H1 (cell line): ENCODE results near the gene HAVCR2. TPM values are rescaled to one million over a fixed set of nuclear protein-coding genes. Genes with fewer than 3 reads are reported as not detected.

Source experiments
- CHD1 ChIP-seq: IDR thresholded peaks from 2 replicates; pipeline ENCODE4 v1.6.1; 2012; ENCODE audit warnings: low read depth, low read length, improper control_type of control experiment
- CHD7 ChIP-seq: fragments of 300-600 bp; sonication (generic); IDR thresholded peaks from 2 replicates; pipeline ENCODE4 v1.7.1; 2012; ENCODE audit warnings: low read length, moderate library complexity, mild to moderate bottlenecking, inconsistent platforms; ENCODE audit not compliant: insufficient replicate concordance
- CREB1 ChIP-seq: IDR thresholded peaks from 2 replicates; pipeline ENCODE4 v1.6.1; 2012; ENCODE audit warnings: inconsistent platforms
- GABPA ChIP-seq: IDR thresholded peaks from 2 replicates; pipeline ENCODE4 v1.6.1; 2011; ENCODE audit warnings: mild to moderate bottlenecking, low read length, moderate library complexity, borderline replicate concordance; ENCODE audit not compliant: insufficient read depth
- HDAC2 ChIP-seq, 2 experiments: fragments of 300-600 bp in 1 of 2; sonication (generic) in 1 of 2; IDR thresholded peaks; 2 replicates each; pipeline ENCODE4 v1.6.1; 2011 to 2012; ENCODE audit warnings: low read depth in 2 of 2, low read length in 2 of 2, mild to moderate bottlenecking in 2 of 2, moderate library complexity in 2 of 2, borderline replicate concordance in 1 of 2, inconsistent platforms in 1 of 2
- KDM5A ChIP-seq: fragments of 200-600 bp; IDR thresholded peaks from 2 replicates; pipeline ENCODE4 v1.7.1; 2012; ENCODE audit warnings: mild to moderate bottlenecking, low read length, inconsistent platforms, mixed read lengths
- MAFK ChIP-seq: IDR thresholded peaks from 2 replicates; pipeline ENCODE4 v1.6.1; 2012; ENCODE audit warnings: low read depth, mild to moderate bottlenecking, improper control_type of control experiment, low read length
- POLR2A ChIP-seq, 2 experiments: IDR thresholded peaks; 1 replicate in 1 of 2; 2 replicates in 1 of 2; pipeline ENCODE4 v1.6.1; 2011; ENCODE audit warnings: low read depth in 2 of 2, low read length in 2 of 2, mild to moderate bottlenecking in 2 of 2; ENCODE audit errors: control extremely low read depth in 1 of 2
- POLR2AphosphoS5 ChIP-seq: IDR thresholded peaks from 2 replicates; pipeline ENCODE4 v1.6.1; 2011; ENCODE audit warnings: low read depth, low read length
- SIRT6 ChIP-seq: IDR thresholded peaks from one replicate; pipeline ENCODE4 v1.7.1; 2012; ENCODE audit warnings: low read length, inconsistent platforms
- SUZ12 ChIP-seq: fragments of 200-600 bp; sonication (generic); IDR thresholded peaks from 2 replicates; pipeline ENCODE4 v1.6.1; 2012; ENCODE audit warnings: mild to moderate bottlenecking, inconsistent platforms, low read length, moderate library complexity, mixed read lengths
- polyA plus RNA-seq, 7 experiments: library from polyadenylated mRNA; depleted of rRNA in 3 of 7; stranded (reverse) in 5 of 7; unstranded in 2 of 7; fragments of >200 nt in 5 of 7; fragments of 200-250 nt in 2 of 7; gene quantifications; 1 replicate in 5 of 7; 2 replicates in 1 of 7; 4 replicates in 1 of 7; pipeline versions ENCODE4 v1.2.1 to v1.2.3, GENCODE V29; 2011 to 2013; ENCODE audit warnings: missing spikeins in 2 of 7, mixed read lengths in 2 of 7
- total RNA-seq: library from RNA; stranded (reverse); fragmentation: NEBNext Ultra II Directional; extraction: Animal tissue kit (Norgen Biotek cat#: 25700); gene quantifications from 2 replicates; pipeline ENCODE4 v1.2.1, GENCODE V29; 2021

The HAVCR2 gene
- total and polyA plus RNA-seq, 2 of the 8 experiments (the other 6 are each of a cell fraction or from before 2014, with no cell fraction given): 0.03 TPM; not detected in 1

- TF ChIP-seq CHD7: no peak
- no peak for TF ChIP-seq SUZ12
- no peak for TF ChIP-seq SIRT6
- TF ChIP-seq CHD1: no peak
- TF ChIP-seq POLR2AphosphoS5: no peak
- TF ChIP-seq GABPA: no peak
- no peak for TF ChIP-seq POLR2A (IDR thresholded peaks at IDR 0.05; ENCODE audit: control extremely low read depth in 1 of 2, low read depth in 2 of 2, low read length in 2 of 2)
- TF ChIP-seq HDAC2 (IDR thresholded peaks at IDR 0.05; ENCODE audit: borderline replicate concordance in 1 of 2, low read depth in 2 of 2, low read length in 2 of 2): no peak
- no peak for TF ChIP-seq KDM5A
- TF ChIP-seq CREB1: no peak
- no peak for TF ChIP-seq MAFK
Measured at GRCh38 chr5:157121709-157122108, 12.9 kb upstream of the HAVCR2 start (continued).
